Kidney epithelial cell (primary cell): ENCODE results near the gene SLCO3A1. TPM values are rescaled to one million over a fixed set of nuclear protein-coding genes. Genes with fewer than 3 reads are reported as not detected.
A peak's percentile ranks its signal among the peaks of the same experiment; 100 is the strongest.

ENCODE experiments used
- DNase-seq: peaks from one replicate; pipeline ENCODE4 v3.0.0-alpha.2; 2010; ENCODE audit warnings: low read depth
- H3K27me3 ChIP-seq: 2 replicates; pipeline ENCODE4 v1.6.0; 2011; ENCODE audit warnings: low read length; ENCODE audit not compliant: control insufficient read depth, insufficient read depth
- H3K36me3 ChIP-seq: 2 replicates; pipeline ENCODE4 v1.5.1; 2011; ENCODE audit warnings: low read length; ENCODE audit not compliant: control insufficient read depth, insufficient read depth
- H3K4me3 ChIP-seq: 2 replicates; pipeline ENCODE4 v1.5.1; 2011; ENCODE audit warnings: low read depth, mild to moderate bottlenecking, control low read depth, low read length
- total RNA-seq: library from RNA; depleted of rRNA; stranded (reverse); fragments of >200 nt; gene quantifications from 2 replicates; pipeline ENCODE4 v1.2.3, GENCODE V29; 2015
- TF ChIP-seq, protein P1 (sequence below): IDR thresholded peaks from 2 replicates; pipeline ENCODE4 v1.5.1; 2011; ENCODE audit warnings: mild to moderate bottlenecking, moderate library complexity, low read length, control low read depth, inconsistent platforms; ENCODE audit not compliant: insufficient read depth, poor library complexity, severe bottlenecking

Gene SLCO3A1
- total RNA-seq, 1 donor from 2014 or later: 3.1 TPM

DNA sequence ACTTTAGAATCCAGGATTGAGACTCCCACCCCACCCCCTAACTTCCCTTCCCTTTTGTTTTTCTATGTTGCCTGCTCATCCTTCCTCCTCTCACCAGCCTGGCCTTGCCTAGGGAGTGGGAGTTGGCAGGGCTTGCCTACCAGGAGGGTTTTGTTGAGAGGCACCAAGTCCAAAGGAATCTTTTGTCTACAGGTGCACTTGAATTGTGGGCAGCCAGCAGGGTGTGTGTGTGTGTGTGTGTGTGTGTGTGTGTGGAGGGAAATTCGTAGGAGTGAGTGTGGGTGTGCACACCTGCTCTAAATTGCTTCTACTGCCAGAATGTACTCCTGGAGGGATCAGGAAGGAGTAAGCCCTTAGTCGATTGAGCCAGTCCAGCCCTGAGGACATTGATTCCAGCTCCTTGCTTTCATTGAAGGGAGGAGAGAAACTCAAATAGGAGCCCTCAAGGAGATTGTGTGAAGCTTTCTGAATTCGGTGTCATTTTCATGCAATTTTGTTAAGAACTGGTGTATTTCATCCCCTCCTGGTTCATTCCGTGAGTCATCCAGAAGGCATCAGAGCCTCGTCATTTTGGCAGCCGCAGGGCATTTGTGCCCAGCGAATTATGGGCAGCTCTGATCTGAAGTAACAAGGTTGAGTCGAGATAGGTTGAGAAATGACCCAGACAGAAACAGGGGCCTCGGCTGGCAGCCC is 112.1 kb downstream of the SLCO3A1 start:
- peak; percentile 58 for DNase-seq

GRCh38 chr15:91966194-91966552 is 112.7 kb downstream of the SLCO3A1 start:
- TF ChIP-seq, protein P1, sequence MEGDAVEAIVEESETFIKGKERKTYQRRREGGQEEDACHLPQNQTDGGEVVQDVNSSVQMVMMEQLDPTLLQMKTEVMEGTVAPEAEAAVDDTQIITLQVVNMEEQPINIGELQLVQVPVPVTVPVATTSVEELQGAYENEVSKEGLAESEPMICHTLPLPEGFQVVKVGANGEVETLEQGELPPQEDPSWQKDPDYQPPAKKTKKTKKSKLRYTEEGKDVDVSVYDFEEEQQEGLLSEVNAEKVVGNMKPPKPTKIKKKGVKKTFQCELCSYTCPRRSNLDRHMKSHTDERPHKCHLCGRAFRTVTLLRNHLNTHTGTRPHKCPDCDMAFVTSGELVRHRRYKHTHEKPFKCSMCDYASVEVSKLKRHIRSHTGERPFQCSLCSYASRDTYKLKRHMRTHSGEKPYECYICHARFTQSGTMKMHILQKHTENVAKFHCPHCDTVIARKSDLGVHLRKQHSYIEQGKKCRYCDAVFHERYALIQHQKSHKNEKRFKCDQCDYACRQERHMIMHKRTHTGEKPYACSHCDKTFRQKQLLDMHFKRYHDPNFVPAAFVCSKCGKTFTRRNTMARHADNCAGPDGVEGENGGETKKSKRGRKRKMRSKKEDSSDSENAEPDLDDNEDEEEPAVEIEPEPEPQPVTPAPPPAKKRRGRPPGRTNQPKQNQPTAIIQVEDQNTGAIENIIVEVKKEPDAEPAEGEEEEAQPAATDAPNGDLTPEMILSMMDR: no peak
- H3K4me3 ChIP-seq: no peak overlapping the region
- no peaks in the 10 kb centered on the region for H3K36me3 ChIP-seq
- H3K27me3 ChIP-seq: no peaks in the 10 kb centered on the region
- no peak for DNase-seq

More for the DNA sequence above, 112.1 kb downstream of the SLCO3A1 start:
- Histone ChIP-seq H3K4me3 (no peak overlapping the region), H3K27me3 (no peaks in the 10 kb centered on the region), H3K36me3 (no peaks in the 10 kb centered on the region)
- TF ChIP-seq, protein P1: no peak

GRCh38 chr15:91967935-91968606 is 114.6 kb downstream of the SLCO3A1 start:
- Histone ChIP-seq H3K27me3 (no peaks in the 10 kb centered on the region), H3K36me3 (no peaks in the 10 kb centered on the region), H3K4me3 (no peak overlapping the region)
- DNase-seq: no peak
- TF ChIP-seq, protein P1: no peak

GRCh38 chr15:91968610-91969009 is 115.1 kb downstream of the SLCO3A1 start:
- DNase-seq: no peak
- TF ChIP-seq, protein P1: peak; percentile 15
- no peaks in the 10 kb centered on the region for H3K36me3 ChIP-seq
- H3K27me3 ChIP-seq: no peaks in the 10 kb centered on the region
- no peak overlapping the region for H3K4me3 ChIP-seq

DNA sequence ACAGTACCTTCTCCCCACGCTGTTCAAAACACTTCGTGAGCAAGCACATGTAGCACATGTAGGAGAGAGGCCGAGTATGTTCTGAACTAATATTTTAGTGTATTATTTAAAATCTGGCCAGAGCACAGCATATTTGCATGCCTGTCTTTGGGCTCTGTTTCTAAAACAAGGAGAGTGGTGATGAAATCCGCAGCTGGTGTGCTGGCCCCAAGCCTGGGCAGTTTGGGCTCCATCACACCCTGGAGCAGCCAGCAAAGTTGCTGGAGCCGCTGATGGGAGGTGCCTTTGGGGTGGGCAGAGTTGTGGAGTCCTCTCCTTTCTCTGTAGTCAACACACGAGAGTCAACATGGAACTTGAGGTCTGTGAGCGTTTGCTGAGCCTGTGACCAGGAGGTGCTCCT is 116.6 kb downstream of the SLCO3A1 start:
- TF ChIP-seq, protein P1: no peak
- no peak overlapping the region for H3K4me3 ChIP-seq
- no peaks in the 10 kb centered on the region for H3K27me3 ChIP-seq
- DNase-seq: no peak
- H3K36me3 ChIP-seq: no peaks in the 10 kb centered on the region

- H3K4me3 ChIP-seq: no peak overlapping the region
- H3K36me3 ChIP-seq: no peaks in the 10 kb centered on the region
- TF ChIP-seq, protein P1: no peak
- H3K27me3 ChIP-seq: no peaks in the 10 kb centered on the region
- no peak for DNase-seq
These were observed 120.0 kb downstream of the SLCO3A1 start for GRCh38 chr15:91973481-91973880.
